ENCODE measurements around the gene FADS1. TPM values are rescaled to one million over a fixed set of nuclear protein-coding genes. Genes with fewer than 3 reads are reported as not detected.

The FADS1 gene
- total RNA-seq, 1 donor from 2014 or later: 33.0 TPM

GRCh38 chr11:61778357-61778886 lies 38.4 kb downstream of the FADS1 start:
- DNase-seq (ENCODE audit: low spot score): no peak

- DNase-seq (ENCODE audit: low spot score): no peak
Observed at GRCh38 chr11:61777234-61778090, 39.3 kb downstream of the FADS1 start.

- peak; percentile 55 for DNase-seq (ENCODE audit: low spot score)
Observed at GRCh38 chr11:61776561-61777075, 40.2 kb downstream of the FADS1 start.

- no peak for DNase-seq (ENCODE audit: low spot score)
Observed at GRCh38 chr11:61775606-61776554, 40.9 kb downstream of the FADS1 start.

GRCh38 chr11:61775106-61775505 lies 41.7 kb downstream of the FADS1 start:
- no peak for DNase-seq (ENCODE audit: low spot score)

GRCh38 chr11:61774411-61774810 lies 42.4 kb downstream of the FADS1 start:
- DNase-seq (ENCODE audit: low spot score): peak; percentile 84

- no peak for DNase-seq (ENCODE audit: low spot score)
Observed at GRCh38 chr11:61773809-61774208, 43.0 kb downstream of the FADS1 start.

GRCh38 chr11:61773356-61773755 lies 43.4 kb downstream of the FADS1 start:
- DNase-seq (ENCODE audit: low spot score): peak; percentile 85

GRCh38 chr11:61771985-61772455 lies 44.8 kb downstream of the FADS1 start:
- DNase-seq (ENCODE audit: low spot score): no peak

GRCh38 chr11:61771195-61771894 lies 45.5 kb downstream of the FADS1 start:
- DNase-seq (ENCODE audit: low spot score): no peak

GRCh38 chr11:61769946-61770683 lies 46.7 kb downstream of the FADS1 start:
- DNase-seq (ENCODE audit: low spot score): no peak

GRCh38 chr11:61769169-61769920 lies 47.5 kb downstream of the FADS1 start:
- peak; percentile 55 for DNase-seq (ENCODE audit: low spot score)

GRCh38 chr11:61768376-61769076 lies 48.3 kb downstream of the FADS1 start:
- no peak for DNase-seq (ENCODE audit: low spot score)

GRCh38 chr11:61766353-61766841 lies 50.4 kb downstream of the FADS1 start:
- DNase-seq (ENCODE audit: low spot score): no peak

GRCh38 chr11:61765550-61766253 lies 51.1 kb downstream of the FADS1 start:
- DNase-seq (ENCODE audit: low spot score): no peak

GRCh38 chr11:61764606-61765260 lies 52.1 kb downstream of the FADS1 start:
- peak; percentile 78 for DNase-seq (ENCODE audit: low spot score)

- DNase-seq (ENCODE audit: low spot score): no peak
Observed at GRCh38 chr11:61763930-61764605, 52.7 kb downstream of the FADS1 start.
